K562 (cell line): ENCODE results near the gene DCPS. TPM values are rescaled to one million over a fixed set of nuclear protein-coding genes. Genes with fewer than 3 reads are reported as not detected.

ENCODE experiments used
- ATF6 ChIP-seq: sonication (generic); formaldehyde crosslinking; IDR thresholded peaks from 2 replicates; pipeline ENCODE4 v1.4.0; 2020; ENCODE audit warnings: mild to moderate bottlenecking, missing genetic modification reagents
- DMBX1 ChIP-seq: fragments of 250-450 bp; sonication (Bioruptor Pico); IDR thresholded peaks from 2 replicates; pipeline ENCODE4 v1.8.0; 2022; ENCODE audit warnings: inconsistent platforms, mild to moderate bottlenecking, moderate library complexity, borderline replicate concordance
- GABPA ChIP-seq: fragments of 200-800 bp; sonication (Bioruptor generic); conservative IDR thresholded peaks from 2 replicates; pipeline ENCODE4 v1.6.1; 2016; ENCODE audit warnings: low read depth, missing genetic modification characterization, missing compliant biosample characterization
- MEF2D ChIP-seq: conservative IDR thresholded peaks from 2 replicates; pipeline ENCODE4 v1.6.1; 2016; ENCODE audit warnings: low read depth, missing genetic modification characterization, missing compliant biosample characterization
- MTA1 ChIP-seq: fragments of 450-650 bp; IDR thresholded peaks from 2 replicates; pipeline ENCODE4 v1.6.1; 2017; ENCODE audit warnings: borderline replicate concordance
- MTF1 ChIP-seq: fragments of 250-450 bp; sonication (Bioruptor Pico); IDR thresholded peaks from 2 replicates; pipeline ENCODE4 v1.9.0; 2021; ENCODE audit warnings: moderate library complexity, mild to moderate bottlenecking, inconsistent platforms, borderline replicate concordance
- NFIC ChIP-seq: fragments of 450-650 bp; IDR thresholded peaks from 2 replicates; pipeline ENCODE4 v1.6.1; 2017; ENCODE audit warnings: mild to moderate bottlenecking, inconsistent platforms
- NR0B1 ChIP-seq: fragments of 450-650 bp; IDR thresholded peaks from one replicate; pipeline ENCODE4 v1.6.1; 2018; ENCODE audit warnings: mild to moderate bottlenecking, moderate library complexity; ENCODE audit not compliant: partially characterized antibody
- PCBP1 ChIP-seq: fragments of 200-400 bp; formaldehyde crosslinking; IDR thresholded peaks from 2 replicates; pipeline ENCODE4 v1.6.1; 2018; ENCODE audit warnings: mild to moderate bottlenecking, low read depth, low read length; ENCODE audit not compliant: poor library complexity, severe bottlenecking
- PHB ChIP-seq: fragments of 250-450 bp; sonication (Bioruptor Pico); IDR thresholded peaks from 2 replicates; pipeline ENCODE4 v1.5.0; 2021
- POU5F1 ChIP-seq: fragments of 150-350 bp; IDR thresholded peaks from 2 replicates; pipeline ENCODE4 v1.6.1; 2014; ENCODE audit warnings: borderline replicate concordance, low read length, low read depth, mild to moderate bottlenecking; ENCODE audit not compliant: partially characterized antibody
- PREB ChIP-seq: sonication (generic); formaldehyde crosslinking; IDR thresholded peaks from 2 replicates; pipeline ENCODE4 v1.8.1; 2023; ENCODE audit warnings: mild to moderate bottlenecking, missing genetic modification reagents
- RBM39 ChIP-seq: fragments of 200-400 bp; formaldehyde crosslinking; optimal IDR thresholded peaks from 2 replicates; pipeline ENCODE3; 2018; ENCODE audit warnings: low read depth, low read length
- SAFB ChIP-seq: fragments of 200-400 bp; formaldehyde crosslinking; IDR thresholded peaks from 2 replicates; pipeline ENCODE4 v1.6.1; 2017; ENCODE audit warnings: low read depth, low read length, borderline replicate concordance
- SETDB1 ChIP-seq: IDR thresholded peaks from one replicate; pipeline ENCODE4 v1.6.1; 2012; ENCODE audit warnings: low read length, control low read depth, inconsistent platforms
- SIX5 ChIP-seq, 2 experiments: IDR thresholded peaks; 2 replicates each; pipeline ENCODE4 v1.6.1; 2011; ENCODE audit warnings: low read length in 2 of 2, borderline replicate concordance in 1 of 2, low read depth in 1 of 2, mild to moderate bottlenecking in 1 of 2, moderate library complexity in 1 of 2; ENCODE audit not compliant: insufficient read depth in 1 of 2
- SNIP1 ChIP-seq: fragments of 450-650 bp; IDR thresholded peaks from 2 replicates; pipeline ENCODE4 v1.7.1; 2017; ENCODE audit warnings: low read depth, mild to moderate bottlenecking
- TAF1 ChIP-seq: IDR thresholded peaks from 2 replicates; pipeline ENCODE4 v1.6.1; 2011; ENCODE audit warnings: mild to moderate bottlenecking, low read length, moderate library complexity; ENCODE audit not compliant: insufficient read depth, control insufficient read depth, severe bottlenecking; ENCODE audit errors: extremely low read depth
- ZNF175 ChIP-seq: fragments of 200-800 bp; sonication (Bioruptor generic); IDR thresholded peaks from 2 replicates; pipeline ENCODE4 v1.6.1; 2016; ENCODE audit warnings: low read depth, mild to moderate bottlenecking, missing genetic modification characterization, missing compliant biosample characterization
- ZNF23 ChIP-seq: fragments of 250-450 bp; sonication (Bioruptor Pico); IDR thresholded peaks from 2 replicates; pipeline ENCODE4 v1.4.0; 2020; ENCODE audit warnings: mild to moderate bottlenecking
- ZNF445 ChIP-seq: fragments of 250-450 bp; sonication (Bioruptor Pico); IDR thresholded peaks from 2 replicates; pipeline ENCODE4 v1.4.0; 2020; ENCODE audit warnings: low read depth, mild to moderate bottlenecking, moderate library complexity
- ZSCAN32 ChIP-seq: fragments of 450-650 bp; formaldehyde crosslinking; IDR thresholded peaks from 2 replicates; pipeline ENCODE4 v1.4.0; 2020; ENCODE audit warnings: mild to moderate bottlenecking, moderate library complexity
- polyA plus RNA-seq, 8 experiments: library from polyadenylated mRNA; depleted of rRNA in 4 of 8; stranded (reverse) in 5 of 8; unstranded in 3 of 8; fragments of >200 nt; fragmentation: Nextera tagmentation in 2 of 8; fragmentation: Illumina TruSeq in 1 of 8; extraction: Ambion mirVana in 2 of 8; extraction: Trizol in 1 of 8; gene quantifications; 2 replicates each; pipeline versions ENCODE4 v1.2.1 to v1.2.3, GENCODE V29; 2011 to 2014; ENCODE audit warnings: inconsistent platforms in 1 of 8, missing spikeins in 1 of 8
- total RNA-seq, 7 experiments: library from RNA; depleted of rRNA in 6 of 7; stranded (reverse); fragments of >200 nt in 6 of 7; fragmentation: Illumina TruSeq in 2 of 7; extraction: Trizol in 2 of 7; gene quantifications; 2 replicates each; pipeline versions ENCODE4 v1.2.1 to v1.2.3, GENCODE V29; 2011 to 2021; ENCODE audit warnings: low replicate concordance in 1 of 7

The DCPS gene
- total and polyA plus RNA-seq, 9 of the 15 experiments (the other 6 are each of a cell fraction or from before 2014, with no cell fraction given) = 8.7 to 38.1 (median 17.9) TPM

- TF ChIP-seq TAF1 (peak; percentile 47), SIX5 (IDR thresholded peaks at IDR 0.05; ENCODE audit: borderline replicate concordance in 1 of 2, insufficient read depth in 1 of 2, low read depth in 1 of 2, low read length in 2 of 2) (no peak), RBM39 (peak; percentile 97), ZNF445 (CRISPR knock-in tag) (no peak), NFIC (peak; percentile 5; the same call in 1 of the 2 replicates), MTF1 (CRISPR knock-in tag) (no peak), SAFB (no peak), GABPA (tag) (no peak), PCBP1 (no peak), ZNF23 (CRISPR knock-in tag) (no peak), MEF2D (tag) (peak; percentile 59), ZSCAN32 (CRISPR knock-in tag) (no peak), SETDB1 (no peak), PREB (CRISPR knock-in tag) (no peak), NR0B1 (no peak), POU5F1 (no peak), DMBX1 (CRISPR knock-in tag) (peak; percentile 90), SNIP1 (peak; percentile 16; the same call in 1 of the 2 replicates), MTA1 (peak; percentile 90), ATF6 (CRISPR knock-in tag) (0 out of 2 replicates have a peak, but pooled peaks have one; percentile 41), PHB (no peak), ZNF175 (CRISPR knock-in tag) (0 out of 2 replicates have a peak, but pooled peaks have one; percentile 52)
Observed at GRCh38 chr11:126352934-126353801, 49.3 kb downstream of the DCPS start (continued).
